PFSK-1 (cell line): ENCODE data around the gene PRKAR1B.

Experiments
- FOXP2 ChIP-seq: optimal IDR thresholded peaks from 2 replicates; pipeline ENCODE3; 2011; ENCODE audit warnings: borderline replicate concordance, control low read depth, inconsistent platforms; ENCODE audit not compliant: insufficient read depth; ENCODE audit errors: extremely low read length, extremely low read depth
- POLR2AphosphoS5 ChIP-seq: IDR thresholded peaks from 2 replicates; pipeline ENCODE4 v1.6.1; 2012; ENCODE audit warnings: low read depth, mild to moderate bottlenecking, control low read depth, low read length, moderate library complexity
- REST ChIP-seq, 2 experiments: IDR thresholded peaks; 2 replicates each; pipeline versions ENCODE4 v1.6.1 to v1.8.0; 2011 to 2012; ENCODE audit warnings: low read depth in 2 of 2, low read length in 2 of 2, control low read depth in 1 of 2, inconsistent platforms in 1 of 2, mild to moderate bottlenecking in 1 of 2, moderate library complexity in 1 of 2; ENCODE audit not compliant: insufficient read depth in 1 of 2
- SIN3A ChIP-seq: IDR thresholded peaks from 2 replicates; pipeline ENCODE4 v1.6.1; 2012; ENCODE audit warnings: mild to moderate bottlenecking, low read length, moderate library complexity, borderline replicate concordance; ENCODE audit not compliant: insufficient read depth
- TAF1 ChIP-seq: IDR thresholded peaks from 2 replicates; pipeline ENCODE4 v1.6.1; 2012; ENCODE audit warnings: low read length, control low read depth, borderline replicate concordance; ENCODE audit not compliant: insufficient read depth

PRKAR1B gene

DNA sequence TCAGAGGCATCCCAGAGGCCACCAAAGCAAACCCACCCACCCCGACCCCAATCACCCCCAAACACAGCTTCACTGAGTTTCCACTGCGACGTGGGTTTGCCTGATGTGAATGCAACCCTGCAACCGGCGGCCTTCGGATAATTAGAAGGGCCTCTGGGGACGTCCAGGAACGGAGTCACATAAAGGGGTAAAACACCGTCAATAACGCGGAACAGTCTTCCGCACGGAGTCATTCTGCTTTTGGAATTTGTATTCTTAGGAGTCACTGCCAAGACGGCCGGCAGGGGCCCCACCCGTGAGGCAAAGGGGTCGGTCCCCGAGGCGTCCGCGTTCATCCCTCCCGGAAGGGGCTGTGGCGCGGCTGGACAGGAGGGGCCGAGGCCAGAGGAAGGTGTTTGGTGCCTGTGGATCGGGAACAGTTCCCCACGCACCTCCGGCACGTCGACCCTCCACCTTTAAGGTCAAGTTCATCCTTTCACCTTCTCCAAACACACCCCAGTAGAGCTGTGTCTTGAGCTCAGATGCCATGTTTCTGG is 170.7 kb downstream of the PRKAR1B start:
- no peak for TF ChIP-seq SIN3A
- no peak for TF ChIP-seq POLR2AphosphoS5
- no peak for TF ChIP-seq REST (IDR thresholded peaks at IDR 0.05; ENCODE audit: insufficient read depth in 1 of 2, low read depth in 2 of 2, low read length in 2 of 2)
- TF ChIP-seq TAF1: no peak
- TF ChIP-seq FOXP2: no peak

- TF ChIP-seq FOXP2: no peak
- no peak for TF ChIP-seq TAF1
Measured at GRCh38 chr7:555551-556160, 171.4 kb downstream of the PRKAR1B start.

DNA sequence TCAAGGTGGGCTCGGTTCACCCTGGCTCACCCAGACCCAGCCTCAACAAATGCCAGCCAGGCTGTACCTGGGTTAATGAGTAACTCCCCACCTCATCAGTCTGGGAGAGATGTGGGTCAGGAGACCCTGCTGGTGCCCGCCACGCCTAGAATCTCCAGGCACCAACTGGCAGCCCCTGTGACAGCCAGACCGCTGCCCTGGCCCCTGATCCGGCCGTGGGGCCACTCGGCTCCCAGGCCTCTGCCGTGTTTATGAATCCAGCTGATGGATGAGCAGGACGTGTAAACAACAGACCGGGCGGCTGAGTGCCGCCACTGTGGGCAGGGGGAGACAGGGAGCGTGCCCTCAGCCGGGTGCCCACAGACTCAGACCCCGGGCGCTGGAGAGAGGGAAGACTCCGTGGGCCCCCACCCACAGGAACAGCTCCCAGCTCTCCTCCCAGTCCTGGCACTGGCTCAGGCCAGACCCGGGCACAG is 173.4 kb downstream of the PRKAR1B start:
- no peak for TF ChIP-seq SIN3A
- no peak for TF ChIP-seq TAF1
- TF ChIP-seq REST (IDR thresholded peaks at IDR 0.05; ENCODE audit: insufficient read depth in 1 of 2, low read depth in 2 of 2, low read length in 2 of 2): no peak
- TF ChIP-seq POLR2AphosphoS5: no peak
- no peak for TF ChIP-seq FOXP2

GRCh38 chr7:552868-553635 is 174.0 kb downstream of the PRKAR1B start:
- TF ChIP-seq TAF1 (no peak), SIN3A (no peak), POLR2AphosphoS5 (no peak), FOXP2 (no peak), REST (IDR thresholded peaks at IDR 0.05; ENCODE audit: insufficient read depth in 1 of 2, low read depth in 2 of 2, low read length in 2 of 2) (no peak)

DNA sequence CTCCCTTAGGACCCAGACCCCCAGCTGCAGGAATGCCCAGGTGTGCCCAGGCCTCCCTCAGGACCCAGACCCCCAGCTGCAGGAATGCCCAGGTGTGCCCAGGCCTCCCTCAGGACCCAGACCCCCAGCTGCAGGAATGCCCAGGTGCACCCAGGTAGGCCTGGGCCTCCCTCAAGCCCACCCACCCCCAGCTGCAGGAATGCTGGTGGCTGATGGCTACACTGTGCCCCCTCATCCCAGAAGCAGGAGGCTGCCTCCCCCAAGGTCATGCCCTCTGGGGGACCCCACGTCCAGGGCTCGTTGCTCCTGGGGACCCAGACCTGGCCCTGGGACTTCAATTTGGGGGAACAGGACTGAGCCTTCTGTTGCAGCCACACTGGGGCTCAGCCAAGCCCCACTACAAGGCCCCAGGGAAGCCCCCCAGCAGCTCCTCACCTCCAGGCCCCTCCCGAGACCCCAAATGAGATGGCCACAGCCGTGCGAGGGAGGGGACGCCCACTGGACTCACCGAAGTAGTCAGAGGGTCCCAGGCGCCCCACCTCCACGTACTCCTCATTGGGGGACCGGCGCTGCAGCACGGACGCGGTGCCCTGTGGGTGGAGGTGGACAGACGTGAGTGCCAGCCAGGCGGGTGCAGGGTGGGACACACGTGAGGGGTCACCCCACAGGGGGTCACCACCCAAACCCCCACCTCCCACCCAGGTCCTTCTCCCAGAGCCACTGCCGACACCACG is 176.0 kb downstream of the PRKAR1B start:
- TF ChIP-seq POLR2AphosphoS5 (no peak), SIN3A (no peak), REST (IDR thresholded peaks at IDR 0.05; ENCODE audit: insufficient read depth in 1 of 2, low read depth in 2 of 2, low read length in 2 of 2) (no peak), TAF1 (no peak), FOXP2 (no peak)
